ENCODE data around the gene COMMD1. TPM values are rescaled to one million over a fixed set of nuclear protein-coding genes. Genes with fewer than 3 reads are reported as not detected.

COMMD1 gene
- polyA plus RNA-seq, 2 of the 4 experiments (the other 2 are of a cell fraction): 54.1 to 57.3 TPM

DNA sequence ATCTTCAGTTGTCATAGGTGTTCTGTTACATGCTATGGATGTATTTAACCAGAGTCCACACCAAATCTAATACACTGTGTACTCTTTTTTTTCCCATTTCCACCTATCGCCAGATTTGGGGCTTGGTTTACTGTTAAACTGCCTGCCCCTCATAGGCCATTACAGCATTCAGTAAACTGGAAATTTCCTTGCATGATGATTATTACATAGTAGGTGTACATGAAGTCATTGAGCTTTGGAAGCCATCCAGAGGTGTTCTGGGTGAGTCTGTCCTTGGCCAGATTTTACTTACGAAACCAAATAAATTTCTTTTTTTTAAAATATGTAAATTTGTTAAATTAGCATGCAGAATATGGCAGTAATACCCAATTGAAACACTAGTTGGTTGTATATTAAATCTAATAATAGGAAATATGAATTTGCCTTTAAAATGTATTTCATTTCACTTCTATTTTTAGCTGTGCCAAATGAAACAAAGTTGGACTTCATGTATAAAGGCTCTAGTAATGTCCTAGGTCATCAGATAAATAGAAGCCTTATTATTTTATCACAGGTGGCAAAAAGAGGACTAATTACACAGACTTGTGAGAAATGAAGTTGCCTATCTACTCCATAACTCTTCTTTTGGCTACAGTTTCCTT lies 60.7 kb downstream of the COMMD1 start:
- ChIA-PET POLR2A (no interaction called here), CTCF (interaction anchor here (1.3 kb wide), 1 partner anchor 27 kb away, joined by 4 read pairs; no protein-coding TSS in a partner anchor)
- WGBS (ENCODE audit: missing lambda C conversion rate): 91% methylated on average over 2 of the region's 2 CpGs
- H3K4me1 ChIP-seq: 0 out of 3 replicates have a peak, but pooled peaks cover 3% of the 10 kb centered on the region
- H3K4me3 ChIP-seq: no peak overlapping the region
- TF ChIP-seq NPAS2 (CRISPR knock-in tag; IDR thresholded peaks at IDR 0.05; ENCODE audit: borderline replicate concordance) (no peak), POLR2A (IDR thresholded peaks at IDR 0.05; ENCODE audit: low read length) (no peak), CHD4 (IDR thresholded peaks at IDR 0.05; ENCODE audit: borderline replicate concordance) (no peak), HOXA7 (CRISPR knock-in tag; IDR thresholded peaks at IDR 0.05) (no peak), CBX8 (IDR thresholded peaks at IDR 0.05) (no peak), TP53 (CRISPR knock-in tag; IDR thresholded peaks at IDR 0.05) (no peak)
- TF ChIP-seq, protein P1, sequence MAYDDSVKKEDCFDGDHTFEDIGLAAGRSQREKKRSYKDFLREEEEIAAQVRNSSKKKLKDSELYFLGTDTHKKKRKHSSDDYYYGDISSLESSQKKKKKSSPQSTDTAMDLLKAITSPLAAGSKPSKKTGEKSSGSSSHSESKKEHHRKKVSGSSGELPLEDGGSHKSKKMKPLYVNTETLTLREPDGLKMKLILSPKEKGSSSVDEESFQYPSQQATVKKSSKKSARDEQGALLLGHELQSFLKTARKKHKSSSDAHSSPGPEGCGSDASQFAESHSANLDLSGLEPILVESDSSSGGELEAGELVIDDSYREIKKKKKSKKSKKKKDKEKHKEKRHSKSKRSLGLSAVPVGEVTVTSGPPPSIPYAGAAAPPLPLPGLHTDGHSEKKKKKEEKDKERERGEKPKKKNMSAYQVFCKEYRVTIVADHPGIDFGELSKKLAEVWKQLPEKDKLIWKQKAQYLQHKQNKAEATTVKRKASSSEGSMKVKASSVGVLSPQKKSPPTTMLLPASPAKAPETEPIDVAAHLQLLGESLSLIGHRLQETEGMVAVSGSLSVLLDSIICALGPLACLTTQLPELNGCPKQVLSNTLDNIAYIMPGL (CRISPR knock-in tag; IDR thresholded peaks at IDR 0.05; ENCODE audit: borderline replicate concordance): no peak
- TF ChIP-seq, protein P2, sequence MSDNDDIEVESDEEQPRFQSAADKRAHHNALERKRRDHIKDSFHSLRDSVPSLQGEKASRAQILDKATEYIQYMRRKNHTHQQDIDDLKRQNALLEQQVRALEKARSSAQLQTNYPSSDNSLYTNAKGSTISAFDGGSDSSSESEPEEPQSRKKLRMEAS (IDR thresholded peaks at IDR 0.05): no peak
- no peak overlapping the region for H3K4me2 ChIP-seq
- FAIRE-seq: no peak
- no peak overlapping the region for H3K27ac ChIP-seq
- ATAC-seq: no peak
- no peak for DNase-seq (ENCODE audit: low read depth in 1 of 2, low spot score in 1 of 2)
- no peaks in the 10 kb centered on the region for H3K9me3 ChIP-seq

DNA sequence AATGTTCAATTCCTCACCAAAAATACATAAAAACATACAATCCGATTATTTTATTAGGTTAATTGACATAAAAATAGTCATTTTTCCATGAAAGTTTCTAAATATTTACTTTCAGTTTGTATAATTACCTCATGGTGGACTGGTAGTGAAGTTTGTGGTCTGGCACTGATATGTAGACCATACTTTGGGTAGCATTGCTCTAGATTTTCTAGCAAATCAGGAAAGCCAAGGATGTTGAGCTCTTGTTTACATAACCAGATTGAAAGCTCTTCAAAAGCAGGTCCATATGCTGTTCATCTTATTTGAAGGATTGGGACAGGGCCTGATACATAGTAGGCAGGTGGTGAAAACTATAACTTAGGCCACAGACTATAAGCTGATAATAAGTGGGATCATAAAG lies 61.8 kb downstream of the COMMD1 start:
- ChIA-PET POLR2A (interaction anchor here (0.5 kb wide), 1 partner anchor 490 kb away, joined by 11 read pairs; no protein-coding TSS in a partner anchor), CTCF (interaction anchor here (1.3 kb wide), 1 partner anchor 15 kb away, joined by 3 read pairs; no protein-coding TSS in a partner anchor)
- no peak overlapping the region for H3K4me3 ChIP-seq
- no peaks in the 10 kb centered on the region for H3K4me1 ChIP-seq
- FAIRE-seq (no peak), ATAC-seq (no peak), DNase-seq (ENCODE audit: low read depth in 1 of 2, low spot score in 1 of 2) (no peak)
- WGBS (ENCODE audit: missing lambda C conversion rate): 83% methylated on average over 1 of the region's 1 CpG
- no peaks in the 10 kb centered on the region for H3K9me3 ChIP-seq
- no peak overlapping the region for H3K27ac ChIP-seq
- TF ChIP-seq HEYL (CRISPR knock-in tag; IDR thresholded peaks at IDR 0.05): no peak
- no peak for TF ChIP-seq SREBF2 (IDR thresholded peaks at IDR 0.05)
- TF ChIP-seq SMC3 (IDR thresholded peaks at IDR 0.05): no peak
- TF ChIP-seq, protein P3, sequence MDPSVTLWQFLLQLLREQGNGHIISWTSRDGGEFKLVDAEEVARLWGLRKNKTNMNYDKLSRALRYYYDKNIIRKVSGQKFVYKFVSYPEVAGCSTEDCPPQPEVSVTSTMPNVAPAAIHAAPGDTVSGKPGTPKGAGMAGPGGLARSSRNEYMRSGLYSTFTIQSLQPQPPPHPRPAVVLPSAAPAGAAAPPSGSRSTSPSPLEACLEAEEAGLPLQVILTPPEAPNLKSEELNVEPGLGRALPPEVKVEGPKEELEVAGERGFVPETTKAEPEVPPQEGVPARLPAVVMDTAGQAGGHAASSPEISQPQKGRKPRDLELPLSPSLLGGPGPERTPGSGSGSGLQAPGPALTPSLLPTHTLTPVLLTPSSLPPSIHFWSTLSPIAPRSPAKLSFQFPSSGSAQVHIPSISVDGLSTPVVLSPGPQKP (IDR thresholded peaks at IDR 0.05; ENCODE audit: low read depth, low read length): no peak
- no peak for TF ChIP-seq EHMT2 (IDR thresholded peaks at IDR 0.05; ENCODE audit: low read depth)
- TF ChIP-seq, protein P4, sequence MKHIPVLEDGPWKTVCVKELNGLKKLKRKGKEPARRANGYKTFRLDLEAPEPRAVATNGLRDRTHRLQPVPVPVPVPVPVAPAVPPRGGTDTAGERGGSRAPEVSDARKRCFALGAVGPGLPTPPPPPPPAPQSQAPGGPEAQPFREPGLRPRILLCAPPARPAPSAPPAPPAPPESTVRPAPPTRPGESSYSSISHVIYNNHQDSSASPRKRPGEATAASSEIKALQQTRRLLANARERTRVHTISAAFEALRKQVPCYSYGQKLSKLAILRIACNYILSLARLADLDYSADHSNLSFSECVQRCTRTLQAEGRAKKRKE (CRISPR knock-in tag; IDR thresholded peaks at IDR 0.05; ENCODE audit: low read depth): no peak
- TF ChIP-seq RAD21 (conservative IDR thresholded peaks at IDR 0.05 in 1 of 2, IDR thresholded peaks at IDR 0.05 in 1 of 2): no peak
- no peak overlapping the region for H3K4me2 ChIP-seq

DNA sequence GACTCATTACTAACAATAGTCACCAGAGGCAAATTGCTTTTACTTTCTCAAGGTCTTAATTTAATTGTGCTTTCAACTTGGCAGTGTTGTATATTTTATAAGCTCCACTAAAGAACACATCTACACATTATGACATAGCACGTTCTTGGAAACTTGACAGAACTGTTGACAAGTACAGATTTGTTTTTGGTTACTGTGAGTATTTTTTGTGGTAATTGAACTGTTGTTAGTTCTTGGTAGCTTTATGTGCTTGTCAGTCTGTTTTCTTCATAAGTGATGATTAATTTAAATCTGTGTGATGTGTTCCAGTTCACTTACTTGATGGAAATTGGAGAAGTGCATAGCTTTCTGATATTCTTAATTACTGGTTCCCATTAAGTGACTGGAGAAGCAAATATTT lies 63.9 kb downstream of the COMMD1 start:
- ATAC-seq (no peak), DNase-seq (ENCODE audit: low read depth in 1 of 2, low spot score in 1 of 2) (no peak), FAIRE-seq (peak; percentile 73)
- H3K4me1 ChIP-seq: no peaks in the 10 kb centered on the region
- H3K9me3 ChIP-seq: no peaks in the 10 kb centered on the region
- no peak overlapping the region for H3K27ac ChIP-seq
- CTCF ChIA-PET: interaction anchor here (1.3 to 1.5 kb wide), 3 partner anchors 9 to 443 kb away, joined by 3 to 5 read pairs (median 4); no protein-coding TSS in a partner anchor
- H3K4me3 ChIP-seq: no peak overlapping the region
- 82% methylated on average over 1 of the region's 1 CpG for WGBS (ENCODE audit: missing lambda C conversion rate)
- TF ChIP-seq POLR2A (IDR thresholded peaks at IDR 0.05; ENCODE audit: low read length) (no peak), POLR2AphosphoS2 (conservative IDR thresholded peaks at IDR 0.05; ENCODE audit: low read length) (no peak)
- POLR2A ChIA-PET: no interaction called here
- H3K4me2 ChIP-seq: no peak overlapping the region
